Measurements from ENCODE around the gene TJP1. TPM values are rescaled to one million over a fixed set of nuclear protein-coding genes. Genes with fewer than 3 reads are reported as not detected.

TJP1 gene
- total and polyA plus RNA-seq, 2 of the 8 experiments (the other 6 are each of a cell fraction or from before 2014, with no cell fraction given) = 46.3 to 138 TPM

DNA sequence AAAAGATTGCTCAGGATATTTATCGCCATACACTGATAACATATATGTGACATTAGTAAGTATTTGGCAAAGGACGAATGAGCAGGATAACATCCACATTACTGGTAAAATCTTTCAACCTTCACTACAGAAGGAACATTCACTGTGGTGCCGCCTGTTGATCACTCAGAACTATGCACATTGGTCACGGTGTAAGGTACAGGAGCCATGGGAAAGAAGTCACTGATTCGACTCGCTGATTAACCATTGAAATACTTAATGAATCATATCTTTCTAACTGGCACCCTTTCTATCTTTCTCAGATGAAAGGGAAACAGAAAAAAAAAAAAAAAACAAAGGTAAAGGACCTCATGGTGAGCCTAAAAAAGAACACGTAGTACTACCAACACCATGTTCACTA lies 68.8 kb downstream of the TJP1 start (continued):
- TF ChIP-seq, protein P1, sequence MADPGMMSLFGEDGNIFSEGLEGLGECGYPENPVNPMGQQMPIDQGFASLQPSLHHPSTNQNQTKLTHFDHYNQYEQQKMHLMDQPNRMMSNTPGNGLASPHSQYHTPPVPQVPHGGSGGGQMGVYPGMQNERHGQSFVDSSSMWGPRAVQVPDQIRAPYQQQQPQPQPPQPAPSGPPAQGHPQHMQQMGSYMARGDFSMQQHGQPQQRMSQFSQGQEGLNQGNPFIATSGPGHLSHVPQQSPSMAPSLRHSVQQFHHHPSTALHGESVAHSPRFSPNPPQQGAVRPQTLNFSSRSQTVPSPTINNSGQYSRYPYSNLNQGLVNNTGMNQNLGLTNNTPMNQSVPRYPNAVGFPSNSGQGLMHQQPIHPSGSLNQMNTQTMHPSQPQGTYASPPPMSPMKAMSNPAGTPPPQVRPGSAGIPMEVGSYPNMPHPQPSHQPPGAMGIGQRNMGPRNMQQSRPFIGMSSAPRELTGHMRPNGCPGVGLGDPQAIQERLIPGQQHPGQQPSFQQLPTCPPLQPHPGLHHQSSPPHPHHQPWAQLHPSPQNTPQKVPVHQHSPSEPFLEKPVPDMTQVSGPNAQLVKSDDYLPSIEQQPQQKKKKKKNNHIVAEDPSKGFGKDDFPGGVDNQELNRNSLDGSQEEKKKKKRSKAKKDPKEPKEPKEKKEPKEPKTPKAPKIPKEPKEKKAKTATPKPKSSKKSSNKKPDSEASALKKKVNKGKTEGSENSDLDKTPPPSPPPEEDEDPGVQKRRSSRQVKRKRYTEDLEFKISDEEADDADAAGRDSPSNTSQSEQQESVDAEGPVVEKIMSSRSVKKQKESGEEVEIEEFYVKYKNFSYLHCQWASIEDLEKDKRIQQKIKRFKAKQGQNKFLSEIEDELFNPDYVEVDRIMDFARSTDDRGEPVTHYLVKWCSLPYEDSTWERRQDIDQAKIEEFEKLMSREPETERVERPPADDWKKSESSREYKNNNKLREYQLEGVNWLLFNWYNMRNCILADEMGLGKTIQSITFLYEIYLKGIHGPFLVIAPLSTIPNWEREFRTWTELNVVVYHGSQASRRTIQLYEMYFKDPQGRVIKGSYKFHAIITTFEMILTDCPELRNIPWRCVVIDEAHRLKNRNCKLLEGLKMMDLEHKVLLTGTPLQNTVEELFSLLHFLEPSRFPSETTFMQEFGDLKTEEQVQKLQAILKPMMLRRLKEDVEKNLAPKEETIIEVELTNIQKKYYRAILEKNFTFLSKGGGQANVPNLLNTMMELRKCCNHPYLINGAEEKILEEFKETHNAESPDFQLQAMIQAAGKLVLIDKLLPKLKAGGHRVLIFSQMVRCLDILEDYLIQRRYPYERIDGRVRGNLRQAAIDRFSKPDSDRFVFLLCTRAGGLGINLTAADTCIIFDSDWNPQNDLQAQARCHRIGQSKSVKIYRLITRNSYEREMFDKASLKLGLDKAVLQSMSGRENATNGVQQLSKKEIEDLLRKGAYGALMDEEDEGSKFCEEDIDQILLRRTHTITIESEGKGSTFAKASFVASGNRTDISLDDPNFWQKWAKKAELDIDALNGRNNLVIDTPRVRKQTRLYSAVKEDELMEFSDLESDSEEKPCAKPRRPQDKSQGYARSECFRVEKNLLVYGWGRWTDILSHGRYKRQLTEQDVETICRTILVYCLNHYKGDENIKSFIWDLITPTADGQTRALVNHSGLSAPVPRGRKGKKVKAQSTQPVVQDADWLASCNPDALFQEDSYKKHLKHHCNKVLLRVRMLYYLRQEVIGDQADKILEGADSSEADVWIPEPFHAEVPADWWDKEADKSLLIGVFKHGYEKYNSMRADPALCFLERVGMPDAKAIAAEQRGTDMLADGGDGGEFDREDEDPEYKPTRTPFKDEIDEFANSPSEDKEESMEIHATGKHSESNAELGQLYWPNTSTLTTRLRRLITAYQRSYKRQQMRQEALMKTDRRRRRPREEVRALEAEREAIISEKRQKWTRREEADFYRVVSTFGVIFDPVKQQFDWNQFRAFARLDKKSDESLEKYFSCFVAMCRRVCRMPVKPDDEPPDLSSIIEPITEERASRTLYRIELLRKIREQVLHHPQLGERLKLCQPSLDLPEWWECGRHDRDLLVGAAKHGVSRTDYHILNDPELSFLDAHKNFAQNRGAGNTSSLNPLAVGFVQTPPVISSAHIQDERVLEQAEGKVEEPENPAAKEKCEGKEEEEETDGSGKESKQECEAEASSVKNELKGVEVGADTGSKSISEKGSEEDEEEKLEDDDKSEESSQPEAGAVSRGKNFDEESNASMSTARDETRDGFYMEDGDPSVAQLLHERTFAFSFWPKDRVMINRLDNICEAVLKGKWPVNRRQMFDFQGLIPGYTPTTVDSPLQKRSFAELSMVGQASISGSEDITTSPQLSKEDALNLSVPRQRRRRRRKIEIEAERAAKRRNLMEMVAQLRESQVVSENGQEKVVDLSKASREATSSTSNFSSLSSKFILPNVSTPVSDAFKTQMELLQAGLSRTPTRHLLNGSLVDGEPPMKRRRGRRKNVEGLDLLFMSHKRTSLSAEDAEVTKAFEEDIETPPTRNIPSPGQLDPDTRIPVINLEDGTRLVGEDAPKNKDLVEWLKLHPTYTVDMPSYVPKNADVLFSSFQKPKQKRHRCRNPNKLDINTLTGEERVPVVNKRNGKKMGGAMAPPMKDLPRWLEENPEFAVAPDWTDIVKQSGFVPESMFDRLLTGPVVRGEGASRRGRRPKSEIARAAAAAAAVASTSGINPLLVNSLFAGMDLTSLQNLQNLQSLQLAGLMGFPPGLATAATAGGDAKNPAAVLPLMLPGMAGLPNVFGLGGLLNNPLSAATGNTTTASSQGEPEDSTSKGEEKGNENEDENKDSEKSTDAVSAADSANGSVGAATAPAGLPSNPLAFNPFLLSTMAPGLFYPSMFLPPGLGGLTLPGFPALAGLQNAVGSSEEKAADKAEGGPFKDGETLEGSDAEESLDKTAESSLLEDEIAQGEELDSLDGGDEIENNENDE (IDR thresholded peaks at IDR 0.05; ENCODE audit: insufficient replicate concordance, low read length) = no peak
